VCaP (cell line): ENCODE data around the gene MAP3K8.

ENCODE experiments used
- H3K27ac ChIP-seq: fragments of 450-650 bp; 2 replicates; pipeline ENCODE4 v1.5.1; 2017
- CTCF ChIP-seq: fragments of 450-650 bp; conservative IDR thresholded peaks from 2 replicates; pipeline ENCODE4 v1.5.1; 2017; ENCODE audit warnings: mild to moderate bottlenecking, moderate library complexity

MAP3K8 gene

GRCh38 chr10:30488316-30488715 lies 54.3 kb downstream of the MAP3K8 start:
- TF ChIP-seq CTCF: no peak
- H3K27ac ChIP-seq: no peak overlapping the region

- H3K27ac ChIP-seq: no peak overlapping the region
- TF ChIP-seq CTCF: no peak
Measured at GRCh38 chr10:30489346-30489745, 55.4 kb downstream of the MAP3K8 start.

GRCh38 chr10:30490289-30491000 lies 56.5 kb downstream of the MAP3K8 start:
- TF ChIP-seq CTCF: no peak
- no peak overlapping the region for H3K27ac ChIP-seq

- no peak overlapping the region for H3K27ac ChIP-seq
- TF ChIP-seq CTCF: no peak
Measured at GRCh38 chr10:30491204-30491915, 57.4 kb downstream of the MAP3K8 start.

- H3K27ac ChIP-seq: no peak overlapping the region
- TF ChIP-seq CTCF: no peak
Measured at GRCh38 chr10:30491916-30492515, 58.0 kb downstream of the MAP3K8 start.

- TF ChIP-seq CTCF: 0 out of 2 replicates have a peak, but pooled peaks have one; percentile 11
- H3K27ac ChIP-seq: no peak overlapping the region
Measured at GRCh38 chr10:30493609-30494530, 59.9 kb downstream of the MAP3K8 start.
